CD4-positive, alpha-beta T cell treated with Interferon gamma for 1 hour (primary cell): ENCODE data around the gene KCNJ9.

Experiments used
- DNase-seq: peaks from one replicate; pipeline ENCODE4 v3.0.0-alpha.2; 2020

The KCNJ9 gene

DNA sequence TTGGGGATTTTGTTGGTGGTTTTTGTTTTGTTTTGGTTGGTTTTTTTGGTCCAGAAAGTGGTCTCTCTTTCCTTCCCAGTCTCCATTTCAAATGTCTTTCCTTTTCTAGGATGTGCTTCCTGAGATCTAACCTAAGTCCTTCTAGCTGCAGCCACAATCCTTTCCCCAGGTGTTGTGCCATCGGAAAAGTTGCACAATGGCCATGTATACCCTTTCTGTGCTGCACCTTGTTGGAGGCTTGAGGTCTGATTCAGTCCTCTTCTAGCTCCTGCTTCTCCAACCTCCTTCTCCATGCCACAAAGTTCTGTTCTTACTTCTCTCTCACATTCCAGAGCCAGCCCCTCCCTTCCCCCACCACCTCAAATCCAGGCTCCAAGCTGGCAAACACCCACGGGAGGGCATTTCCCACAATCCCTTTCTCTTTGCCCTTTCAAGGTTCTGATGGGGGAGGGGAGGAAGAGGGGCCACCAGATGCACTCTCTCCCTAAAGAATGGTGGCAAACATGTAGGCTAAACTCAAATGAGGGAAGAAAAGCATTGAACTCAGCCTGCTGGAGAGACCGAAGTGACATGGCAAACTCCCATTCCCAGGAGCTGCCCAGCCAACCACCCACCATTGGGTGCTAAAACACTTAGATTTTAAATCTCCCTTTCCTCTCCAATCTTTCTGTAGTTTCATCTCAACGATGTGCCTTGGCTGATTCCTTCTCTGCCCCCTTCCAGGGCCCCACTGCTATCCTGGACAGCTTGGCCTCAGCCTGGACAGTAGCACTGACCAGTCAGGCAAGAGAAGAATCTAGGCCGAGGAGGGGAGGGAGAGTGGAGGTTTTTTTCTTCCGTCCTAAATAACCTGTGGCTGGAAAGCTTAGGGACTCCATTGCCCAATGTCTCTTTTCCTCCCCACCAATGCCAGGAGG, 14.3 kb upstream of the KCNJ9 start:
- DNase-seq: no peak

DNA sequence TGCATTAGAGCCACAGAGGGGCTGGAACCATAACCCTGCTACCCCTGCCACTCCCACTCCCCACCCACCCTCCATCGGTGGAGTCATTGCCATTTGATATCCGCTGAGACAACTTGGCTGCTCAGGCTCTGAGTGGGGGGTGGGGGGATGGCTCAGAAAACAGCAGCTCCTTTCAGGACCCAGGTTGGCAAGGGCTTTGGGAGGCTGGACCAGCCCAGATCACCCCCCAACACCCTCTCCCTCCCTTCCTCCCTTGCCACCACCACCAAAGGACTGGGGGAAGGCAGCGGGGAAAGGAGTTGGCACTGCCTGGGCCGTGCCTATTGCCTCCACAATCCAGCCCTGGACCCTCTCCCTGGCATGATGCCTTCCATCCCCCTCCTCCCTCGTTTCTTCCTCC, 13.1 kb upstream of the KCNJ9 start:
- no peak for DNase-seq

DNA sequence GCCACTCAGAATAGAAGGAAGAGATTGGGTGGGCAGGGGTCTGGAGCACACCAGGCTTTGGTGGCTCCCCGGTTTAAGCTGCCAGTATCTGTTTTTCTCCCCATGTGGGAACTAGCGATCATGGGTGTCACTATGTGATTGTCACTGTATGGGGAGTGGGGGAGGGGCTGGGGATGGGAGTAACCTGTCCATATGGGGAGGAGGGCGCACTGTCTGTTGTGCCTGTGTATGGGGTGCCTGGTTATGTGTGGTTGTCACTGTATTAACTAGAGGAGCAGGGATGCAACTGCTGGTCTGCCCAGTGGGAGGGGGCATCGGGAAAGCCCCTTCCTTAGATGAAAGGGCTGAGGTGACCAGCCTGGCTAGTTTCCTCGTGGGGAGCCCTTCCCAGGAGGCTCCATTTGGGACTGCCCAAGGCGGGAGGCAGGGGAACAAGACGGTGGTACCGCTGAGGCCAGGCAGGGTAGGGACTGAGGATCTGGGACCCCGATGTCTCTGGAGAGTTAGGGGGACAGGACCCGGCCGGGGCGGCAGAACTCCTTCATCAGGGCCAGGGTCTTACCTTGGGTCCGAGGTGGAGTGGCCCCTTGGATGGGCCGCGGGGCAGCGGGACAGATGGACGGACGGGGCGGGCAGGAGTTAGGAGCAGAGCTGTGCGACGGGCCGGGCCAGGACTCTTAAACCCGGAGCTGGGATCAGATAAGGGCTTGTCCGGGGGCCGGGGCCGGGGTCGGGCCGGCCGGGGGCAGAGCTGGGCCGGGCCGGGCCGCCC, 11.7 kb upstream of the KCNJ9 start, which contains the start of gene KCNJ10:
Gene KCNJ10 (minus strand): TSS at position 701 of the 772 bp plus-strand sequence. CDS start 27,628 bp downstream, outside the sequence.
- no peak for DNase-seq

DNA sequence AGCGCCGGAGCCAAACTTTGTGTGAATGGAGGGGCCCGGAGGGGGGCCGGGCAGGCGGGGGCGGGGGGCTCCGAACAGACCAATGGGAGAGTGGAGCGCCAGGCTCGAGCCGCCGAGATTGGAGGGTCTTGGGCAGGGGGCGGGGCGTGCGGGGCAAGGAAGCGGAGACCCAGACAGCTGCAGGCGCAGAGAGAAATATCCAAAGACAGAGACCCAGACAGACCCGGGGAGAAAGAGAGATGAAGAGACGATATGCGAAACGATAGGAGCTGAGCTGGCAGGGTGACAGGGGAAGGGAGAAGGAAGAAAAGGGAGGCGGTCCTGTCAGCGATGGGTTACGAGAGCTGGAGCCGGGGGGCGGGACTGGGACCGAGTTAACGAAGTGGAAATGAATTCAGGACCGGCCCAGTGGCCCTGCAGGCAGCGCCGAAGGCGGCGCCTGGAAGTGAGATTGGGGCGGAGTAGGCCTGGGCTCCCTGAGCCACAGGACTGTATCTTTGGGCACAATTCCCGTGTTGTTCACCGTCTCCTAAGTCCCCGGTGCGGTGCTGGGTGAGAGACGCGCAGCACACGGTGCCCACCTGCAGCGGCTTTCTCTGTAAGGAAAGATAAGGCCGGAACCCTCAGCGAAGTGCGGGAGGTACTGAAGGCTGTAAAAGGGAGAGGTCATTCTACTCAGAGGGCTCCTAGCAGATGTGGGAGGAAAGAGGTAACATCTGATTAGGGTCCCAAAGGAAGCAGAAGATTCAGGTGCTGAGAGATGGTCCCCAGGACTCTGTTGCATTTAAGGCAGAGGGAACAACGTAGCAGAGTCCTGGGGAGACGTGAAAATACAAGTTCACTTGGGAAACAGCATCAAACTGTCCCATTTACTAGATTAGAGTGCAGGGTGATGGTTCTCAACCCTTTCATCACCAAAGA, 10.8 kb upstream of the KCNJ9 start:
- DNase-seq: peak; percentile 80

DNA sequence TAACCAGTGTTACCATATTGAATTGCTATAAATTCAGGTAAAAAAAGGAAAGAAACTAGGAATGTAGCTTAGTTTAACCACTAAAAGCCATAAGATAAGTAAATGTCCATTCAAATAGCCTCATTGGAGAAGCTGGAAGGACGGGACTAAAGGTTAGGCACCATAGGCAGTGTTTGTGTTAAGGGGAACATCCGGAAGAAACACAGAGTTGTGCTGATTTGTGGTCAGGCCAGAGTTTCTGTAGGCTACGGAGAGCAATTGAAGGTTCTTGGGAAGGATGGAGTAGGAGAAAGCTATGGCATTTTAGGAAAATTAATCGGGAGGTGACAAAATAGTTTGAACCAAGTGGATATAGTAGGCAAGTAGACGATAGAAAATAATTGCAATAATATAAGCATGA, 10.0 kb upstream of the KCNJ9 start:
- no peak for DNase-seq

DNA sequence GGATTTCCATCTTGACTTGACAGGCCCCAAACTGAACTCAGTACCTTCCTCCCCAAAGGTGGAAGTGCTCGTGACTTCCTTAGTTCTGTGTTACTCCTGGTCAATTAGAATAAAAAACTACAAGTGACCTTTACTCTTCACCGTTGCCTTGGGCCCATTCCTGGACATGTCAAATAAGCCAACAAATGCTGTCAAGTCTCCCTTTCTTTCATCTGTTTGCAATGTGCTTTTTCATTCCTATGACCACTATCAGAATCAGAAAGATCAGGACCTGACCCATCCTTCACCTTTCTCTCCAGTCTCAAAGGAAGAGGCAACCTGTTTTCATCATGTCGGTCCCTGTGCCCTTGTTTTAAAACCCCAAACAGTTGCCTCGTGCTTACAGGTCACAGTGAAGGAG, 6.5 kb upstream of the KCNJ9 start:
- DNase-seq: no peak

DNA sequence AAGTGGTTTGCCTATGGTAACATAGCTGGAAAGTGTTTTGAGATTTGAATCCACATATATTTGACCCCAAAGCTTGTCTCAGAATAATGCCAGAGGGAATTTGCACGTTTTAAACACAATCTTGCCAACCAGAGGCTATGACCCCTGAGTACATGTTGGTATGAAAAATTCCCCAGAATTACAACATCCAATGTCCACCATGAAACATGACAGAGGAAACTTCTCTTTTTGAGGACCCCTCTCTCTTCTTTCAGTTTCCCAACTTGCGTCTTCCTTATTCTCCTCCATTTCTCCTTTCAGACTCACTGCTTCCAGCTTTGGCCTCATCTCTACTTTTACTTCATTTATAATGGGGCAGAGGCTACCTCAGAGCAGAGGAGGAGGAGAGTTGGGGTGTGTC, 5.5 kb upstream of the KCNJ9 start:
- DNase-seq: no peak

DNA sequence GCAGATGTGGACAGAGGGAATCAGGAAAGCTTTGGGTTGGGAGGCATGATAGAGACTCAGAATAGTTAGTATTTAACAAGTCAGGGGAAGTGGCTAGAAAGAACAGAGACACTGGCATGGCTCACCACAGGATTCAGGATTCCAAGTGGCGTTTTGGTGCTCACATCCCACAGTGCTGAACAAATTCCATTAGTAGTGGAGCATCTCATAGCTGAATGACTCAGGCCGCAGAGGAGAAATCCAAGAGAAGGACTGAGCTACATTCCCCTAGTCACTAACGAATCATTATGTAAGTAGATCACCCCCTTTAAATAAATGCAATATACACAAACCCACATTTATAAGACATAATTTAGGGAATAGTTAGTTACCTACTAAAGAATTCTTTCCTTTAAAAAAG, 5.0 kb upstream of the KCNJ9 start:
- DNase-seq: no peak

DNA sequence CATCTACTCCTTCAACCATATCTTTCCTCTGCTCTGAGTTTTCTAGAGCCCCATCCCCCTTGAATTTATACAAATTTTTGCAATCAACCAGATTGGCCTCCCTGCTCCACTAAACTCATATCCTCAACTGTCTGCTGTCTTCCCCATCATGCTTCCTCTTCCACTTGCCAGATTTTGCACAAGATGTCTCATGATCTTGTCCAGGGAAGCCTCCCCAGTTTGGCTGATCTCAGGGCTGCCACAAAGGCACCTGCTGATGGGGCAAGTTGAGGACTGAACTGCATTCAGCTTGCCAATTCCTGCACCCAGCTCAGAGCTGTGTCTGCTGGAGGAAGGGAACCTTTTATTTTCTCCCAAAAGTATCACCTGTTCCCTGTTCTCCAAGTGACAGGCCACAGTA, 3.9 kb upstream of the KCNJ9 start:
- DNase-seq: no peak

DNA sequence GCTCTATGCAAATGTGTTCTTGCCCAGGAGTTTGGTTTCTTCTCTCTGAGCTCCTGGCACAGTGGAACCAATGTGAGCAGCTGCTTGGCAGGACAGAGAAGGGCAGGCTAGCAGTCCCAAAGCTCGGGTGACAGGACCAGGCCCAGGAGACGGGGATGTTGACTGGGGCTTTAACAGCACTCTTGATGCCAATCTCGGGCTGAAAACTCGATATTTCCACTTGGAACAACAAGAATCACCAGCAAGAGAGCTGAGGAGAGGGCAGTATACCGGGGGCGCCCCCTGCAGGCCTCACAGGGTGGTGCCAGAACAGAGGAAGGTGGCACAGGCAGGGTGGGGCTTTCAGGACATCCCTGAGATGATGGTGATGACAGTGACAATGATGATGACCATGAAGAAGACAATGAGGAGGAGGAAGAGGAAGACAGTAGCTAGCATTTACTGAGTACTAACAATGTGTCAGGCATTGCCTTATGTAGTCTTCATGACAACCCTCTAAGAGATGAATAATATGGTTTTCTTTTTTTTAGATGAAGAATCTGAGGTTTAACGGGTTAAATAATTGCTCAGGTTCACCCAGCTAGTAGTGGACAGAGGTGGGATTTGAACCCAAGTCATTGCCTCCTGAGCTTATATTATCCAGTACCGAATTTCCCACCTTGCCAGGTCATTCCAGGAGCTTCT, 2.7 kb upstream of the KCNJ9 start:
- DNase-seq: peak; percentile 52

DNA sequence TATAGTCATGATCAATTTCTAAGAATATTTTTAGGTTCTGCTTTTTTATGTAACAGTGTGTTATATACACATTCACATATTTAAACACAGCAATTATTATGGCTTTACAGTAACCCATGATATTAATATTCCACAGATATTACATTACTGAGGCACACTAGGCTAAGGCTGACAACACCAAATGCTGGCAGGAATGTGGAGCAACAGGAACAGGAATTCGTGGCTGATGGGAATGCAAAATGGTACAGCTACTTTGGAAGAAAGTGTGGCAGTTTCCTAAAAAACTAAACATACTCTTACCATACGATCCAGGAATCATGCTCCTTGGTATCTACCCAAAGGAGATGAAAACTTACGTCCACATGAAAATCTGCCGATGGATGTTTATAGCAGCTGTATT, 1.9 kb upstream of the KCNJ9 start:
- no peak for DNase-seq

DNA sequence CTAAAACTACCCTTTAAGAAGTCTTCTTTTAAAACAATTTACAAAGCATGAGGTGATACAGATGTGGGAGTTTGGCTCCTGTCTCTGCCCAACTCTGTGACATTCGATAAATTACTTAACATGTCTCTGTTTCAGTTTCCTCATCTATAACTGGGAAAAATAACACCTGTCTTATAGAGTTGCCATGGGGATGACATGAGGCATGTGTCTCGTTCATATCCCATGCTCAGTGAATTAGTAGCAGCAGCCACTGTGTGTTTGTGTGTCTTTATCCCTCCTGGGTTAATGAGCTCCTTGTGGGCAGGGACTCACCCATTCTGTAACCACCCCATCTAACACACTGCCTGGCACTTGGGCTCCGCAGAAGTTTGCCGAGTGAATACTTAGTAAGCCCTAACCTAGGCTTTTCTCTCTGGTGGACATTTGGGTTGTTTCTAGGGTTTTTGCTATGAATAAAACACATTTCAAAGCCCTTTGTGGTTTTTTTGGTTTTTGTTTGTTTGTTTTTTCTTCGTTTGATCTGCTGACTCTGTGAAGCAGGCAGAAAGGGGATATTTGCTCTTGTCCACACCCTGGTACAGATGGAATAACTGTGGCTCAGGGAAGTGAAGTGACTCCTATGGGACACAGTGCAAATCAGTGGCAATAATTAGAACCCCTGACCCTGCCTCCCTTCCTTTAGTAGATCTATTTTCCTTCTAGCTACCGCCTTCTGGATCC, 797 bp upstream of the KCNJ9 start:
- DNase-seq: no peak

DNA sequence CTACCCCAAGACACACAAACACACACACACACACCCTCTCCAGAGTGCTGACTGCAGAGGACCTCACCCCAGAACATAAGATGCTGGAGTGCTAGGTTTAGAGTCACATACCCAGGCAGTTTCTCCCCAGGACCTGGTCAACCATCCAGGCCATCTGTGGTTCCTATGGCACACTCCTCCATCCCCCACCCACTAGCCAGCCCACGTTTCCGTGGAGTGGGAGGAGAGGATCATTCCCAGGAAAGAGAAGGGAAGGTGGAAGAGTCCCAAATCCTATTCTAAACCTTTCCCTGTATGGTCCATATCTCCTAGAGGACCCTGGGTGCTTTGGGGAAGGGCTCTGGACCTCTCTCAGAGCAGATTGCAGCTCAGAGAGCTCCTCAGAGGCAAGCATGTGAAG, 1.1 kb downstream of the KCNJ9 start:
- no peak for DNase-seq

DNA sequence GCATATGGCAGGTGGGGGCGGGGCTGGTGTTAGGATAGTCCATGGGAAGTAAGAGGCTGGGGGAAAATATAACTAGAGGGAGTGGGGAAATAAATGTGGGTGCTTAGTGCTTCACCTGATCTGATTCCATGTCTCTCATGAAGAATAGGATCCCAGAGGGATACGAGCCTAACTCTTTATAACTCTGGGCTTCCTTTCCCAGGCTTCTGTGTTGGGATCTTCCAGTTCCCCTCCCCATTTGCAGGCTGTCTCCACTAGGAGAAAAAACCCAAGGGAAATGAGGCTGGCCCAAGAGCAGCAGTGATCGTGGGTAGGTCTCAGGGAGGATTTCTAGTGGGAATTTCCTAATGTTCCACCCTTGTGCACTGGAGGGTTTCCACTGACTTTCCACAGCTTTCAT, 1.6 kb downstream of the KCNJ9 start:
- no peak for DNase-seq

DNA sequence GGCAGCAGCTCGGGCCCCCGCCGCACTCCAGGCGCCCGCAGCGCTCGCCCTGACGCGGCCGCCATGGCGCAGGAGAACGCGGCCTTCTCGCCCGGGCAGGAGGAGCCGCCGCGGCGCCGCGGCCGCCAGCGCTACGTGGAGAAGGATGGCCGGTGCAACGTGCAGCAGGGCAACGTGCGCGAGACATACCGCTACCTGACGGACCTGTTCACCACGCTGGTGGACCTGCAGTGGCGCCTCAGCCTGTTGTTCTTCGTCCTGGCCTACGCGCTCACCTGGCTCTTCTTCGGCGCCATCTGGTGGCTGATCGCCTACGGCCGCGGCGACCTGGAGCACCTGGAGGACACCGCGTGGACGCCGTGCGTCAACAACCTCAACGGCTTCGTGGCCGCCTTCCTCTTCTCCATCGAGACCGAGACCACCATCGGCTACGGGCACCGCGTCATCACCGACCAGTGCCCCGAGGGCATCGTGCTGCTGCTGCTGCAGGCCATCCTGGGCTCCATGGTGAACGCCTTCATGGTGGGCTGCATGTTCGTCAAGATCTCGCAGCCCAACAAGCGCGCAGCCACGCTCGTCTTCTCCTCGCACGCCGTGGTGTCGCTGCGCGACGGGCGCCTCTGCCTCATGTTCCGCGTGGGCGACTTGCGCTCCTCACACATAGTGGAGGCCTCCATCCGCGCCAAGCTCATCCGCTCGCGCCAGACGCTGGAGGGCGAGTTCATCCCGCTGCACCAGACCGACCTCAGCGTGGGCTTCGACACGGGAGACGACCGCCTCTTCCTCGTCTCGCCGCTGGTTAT, 2.8 kb downstream of the KCNJ9 start:
- peak; percentile 69 for DNase-seq

DNA sequence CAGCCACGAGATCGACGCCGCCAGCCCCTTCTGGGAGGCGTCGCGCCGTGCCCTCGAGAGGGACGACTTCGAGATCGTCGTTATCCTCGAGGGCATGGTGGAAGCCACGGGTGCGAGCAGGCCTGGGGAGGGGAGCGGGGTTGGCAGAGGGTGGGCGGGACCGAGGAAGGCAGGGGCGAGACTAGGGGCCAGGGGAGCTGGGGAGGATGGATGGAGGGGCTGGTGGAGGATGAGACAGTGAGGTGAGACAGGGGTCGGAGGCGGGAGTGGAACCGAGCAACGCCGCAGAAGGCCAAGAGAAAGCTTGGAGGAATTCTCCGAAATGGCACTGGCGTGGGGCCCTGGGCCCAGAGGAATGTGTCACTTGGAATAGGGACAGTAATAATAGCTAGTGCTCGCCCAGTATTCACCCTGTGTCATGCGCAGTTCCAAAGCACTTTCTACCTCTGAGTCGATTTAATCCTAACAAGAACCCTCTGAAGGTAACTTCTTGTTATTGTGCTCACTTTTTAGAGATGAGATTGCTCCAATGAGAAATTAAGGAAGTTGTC, 3.5 kb downstream of the KCNJ9 start:
- no peak for DNase-seq

DNA sequence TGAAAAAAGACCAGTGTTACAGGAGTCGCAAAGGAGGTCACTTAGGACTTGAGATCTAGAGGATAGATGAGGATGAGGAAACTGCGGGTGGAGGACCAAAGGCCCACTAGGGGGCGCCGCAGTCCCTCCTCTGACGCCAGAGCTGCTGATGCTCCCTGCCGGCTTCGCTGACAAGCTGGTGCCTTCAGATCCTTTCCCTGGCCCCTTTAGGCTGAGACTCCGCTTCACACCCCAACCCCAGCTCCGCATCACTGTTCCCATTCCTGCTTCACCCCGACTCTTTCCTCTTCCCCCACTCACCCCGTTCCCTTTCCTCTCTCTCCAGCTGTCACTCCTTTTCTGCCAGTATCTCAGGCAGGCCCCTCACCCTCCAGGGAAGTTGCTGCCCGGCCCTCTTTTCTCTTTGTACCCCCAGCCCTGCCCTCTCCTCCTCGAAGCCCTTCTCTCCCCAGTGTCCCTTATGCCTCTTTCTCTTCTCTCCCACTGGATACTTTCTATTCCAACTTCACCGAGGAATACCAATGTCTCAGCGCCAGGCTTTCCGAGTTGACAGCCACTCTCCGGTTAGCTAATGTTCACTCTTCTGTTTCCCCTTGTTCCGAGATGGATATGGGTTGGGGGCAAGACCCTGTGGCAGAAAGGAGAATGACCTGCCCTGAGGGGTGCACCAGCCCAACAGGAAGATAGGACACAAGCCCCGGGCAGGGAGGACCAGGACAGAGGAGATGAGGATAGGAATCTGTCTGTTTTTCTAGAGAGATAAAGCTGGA, 4.5 kb downstream of the KCNJ9 start:
- DNase-seq: peak; percentile 73

DNA sequence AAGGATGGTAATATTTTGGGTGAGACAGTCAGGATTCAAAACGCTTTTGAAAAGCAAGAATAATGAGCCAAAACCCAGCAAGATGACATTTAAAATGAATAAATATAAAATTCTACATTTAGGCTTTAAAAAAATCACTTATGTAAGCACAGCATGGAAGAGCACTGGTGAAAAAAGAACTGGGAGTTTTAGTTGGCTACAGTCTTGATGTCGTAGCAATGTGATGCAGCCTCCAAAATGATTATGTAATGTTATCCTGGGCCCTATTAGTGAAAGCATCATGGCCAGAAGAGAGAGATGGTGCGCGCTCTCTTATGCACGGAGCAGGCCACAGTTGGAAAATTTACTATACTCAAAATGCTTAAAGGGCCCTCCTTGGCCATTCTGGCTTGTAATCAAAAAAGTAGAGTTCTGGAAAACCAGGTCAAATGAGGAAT, 5.1 kb downstream of the KCNJ9 start:
- DNase-seq: no peak

DNA sequence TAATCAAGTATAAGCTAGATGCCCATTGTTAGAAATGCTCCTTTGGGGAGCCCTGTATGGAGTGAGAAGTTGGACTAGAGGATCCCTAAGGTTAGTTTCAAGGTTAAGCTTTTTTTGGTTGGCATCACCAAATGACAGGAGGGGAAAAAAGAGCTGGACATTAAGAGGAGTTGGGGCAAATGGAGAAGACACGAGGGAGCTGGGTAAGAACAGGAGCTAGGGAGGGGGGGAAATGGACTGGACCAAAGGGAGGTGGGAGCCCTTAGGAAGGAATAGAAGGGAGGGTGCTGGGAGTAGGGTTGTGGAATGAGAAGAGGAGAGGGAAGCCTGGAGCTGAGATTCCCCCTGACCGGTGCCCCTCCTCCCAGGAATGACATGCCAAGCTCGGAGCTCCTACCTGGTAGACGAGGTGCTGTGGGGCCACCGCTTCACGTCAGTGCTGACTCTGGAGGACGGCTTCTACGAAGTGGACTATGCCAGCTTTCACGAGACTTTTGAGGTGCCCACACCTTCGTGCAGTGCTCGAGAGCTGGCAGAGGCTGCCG, 5.9 kb downstream of the KCNJ9 start:
- no peak for DNase-seq
